AG08396 (cell line): ENCODE results near the gene NAP1L4.

ENCODE experiments used
- DNase-seq: peaks from one replicate; pipeline ENCODE4 v3.0.0; 2012; ENCODE audit warnings: low spot score, mixed read lengths

NAP1L4 gene

GRCh38 chr11:2922655-2923054, 69.5 kb downstream of the NAP1L4 start:
- DNase-seq: no peak

GRCh38 chr11:2921742-2922493, 70.2 kb downstream of the NAP1L4 start:
- no peak for DNase-seq

GRCh38 chr11:2921261-2921660, 70.9 kb downstream of the NAP1L4 start:
- DNase-seq: no peak

GRCh38 chr11:2920343-2920742, 71.8 kb downstream of the NAP1L4 start:
- DNase-seq: no peak

- no peak for DNase-seq
Measured at GRCh38 chr11:2919837-2920236, 72.3 kb downstream of the NAP1L4 start.

- no peak for DNase-seq
Measured at GRCh38 chr11:2919188-2919587, 72.9 kb downstream of the NAP1L4 start.

GRCh38 chr11:2917842-2918490, 74.2 kb downstream of the NAP1L4 start:
- DNase-seq: no peak

GRCh38 chr11:2916892-2917645, 75.1 kb downstream of the NAP1L4 start:
- DNase-seq: no peak

GRCh38 chr11:2916114-2916891, 75.8 kb downstream of the NAP1L4 start:
- no peak for DNase-seq

GRCh38 chr11:2915473-2915872, 76.7 kb downstream of the NAP1L4 start:
- DNase-seq: no peak

GRCh38 chr11:2914455-2915195, 77.5 kb downstream of the NAP1L4 start:
- DNase-seq: no peak

GRCh38 chr11:2913776-2914175, 78.4 kb downstream of the NAP1L4 start:
- DNase-seq: no peak

- DNase-seq: peak; percentile 72
Measured at GRCh38 chr11:2913019-2913431, 79.1 kb downstream of the NAP1L4 start.

GRCh38 chr11:2912498-2912897, 79.6 kb downstream of the NAP1L4 start:
- peak; percentile 91 for DNase-seq

- DNase-seq: no peak
Measured at GRCh38 chr11:2911785-2912391, 80.2 kb downstream of the NAP1L4 start.

- DNase-seq: no peak
Measured at GRCh38 chr11:2911088-2911784, 80.9 kb downstream of the NAP1L4 start.

GRCh38 chr11:2910401-2910955, 81.7 kb downstream of the NAP1L4 start:
- no peak for DNase-seq

GRCh38 chr11:2909133-2909902, 82.8 kb downstream of the NAP1L4 start:
- no peak for DNase-seq

GRCh38 chr11:2908130-2908529, 84.0 kb downstream of the NAP1L4 start:
- DNase-seq: no peak
